HTR-8/SVneo (cell line): ENCODE data around the gene SIRT2.
A peak's percentile ranks its signal among the peaks of the same experiment; 100 is the strongest.

Experiments used
- DNase-seq: peaks from one replicate; pipeline ENCODE4 v3.0.0; 2011; ENCODE audit warnings: low spot score, mixed read lengths; ENCODE audit not compliant: insufficient read length
- FAIRE-seq: peaks from 2 replicates; lab custom pipeline; 2011; peaks lifted over from hg19 to GRCh38; lab: Jason Lieb, UNC

SIRT2 gene

DNA sequence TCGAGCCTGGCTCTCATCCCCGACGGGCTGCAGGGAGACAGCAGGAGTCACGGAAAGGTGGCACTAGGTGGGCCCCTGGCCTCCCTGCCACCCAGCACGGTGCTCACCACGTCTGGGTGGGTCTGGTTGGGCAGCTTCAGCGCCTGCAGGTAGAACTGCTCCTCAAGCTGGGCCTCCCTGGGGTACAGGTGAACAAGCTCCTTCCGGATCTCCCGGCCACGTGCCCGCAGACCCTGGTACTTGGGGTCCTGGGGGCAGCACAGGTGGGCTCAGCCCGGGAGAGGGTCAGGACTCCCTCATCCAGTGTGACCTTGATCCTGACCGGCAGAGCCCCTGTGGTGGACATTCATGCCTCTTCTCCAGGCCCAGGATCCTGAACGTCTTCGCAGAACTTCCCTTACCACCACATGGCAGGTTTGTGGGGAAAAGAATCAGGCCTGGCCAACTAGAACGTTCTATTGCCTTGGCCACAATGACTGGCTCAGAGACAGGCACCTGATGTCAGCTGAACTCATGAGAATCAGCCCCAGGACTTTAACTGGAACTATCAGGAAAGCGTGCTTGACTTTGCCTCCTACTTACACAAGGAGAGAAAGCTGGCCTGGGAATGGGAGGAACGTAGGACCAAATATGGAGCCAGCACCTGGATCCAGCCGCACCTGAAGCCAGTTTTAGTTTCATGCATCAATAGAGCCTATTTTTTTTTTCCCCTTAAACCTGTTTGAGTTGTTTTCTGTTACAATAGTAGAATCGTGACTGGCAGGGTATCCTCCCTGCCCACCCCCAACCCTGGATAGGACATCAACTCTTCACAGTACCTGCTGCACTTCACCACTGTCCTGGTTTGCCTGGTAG, 22.2 kb upstream of the SIRT2 start:
- no peak for DNase-seq

GRCh38 chr19:38920602-38921419, 21.4 kb upstream of the SIRT2 start:
- no peak for DNase-seq
- peak; percentile 86 for FAIRE-seq

More for the DNA sequence above, 22.2 kb upstream of the SIRT2 start:
- no peak for FAIRE-seq

GRCh38 chr19:38919837-38920601, 20.6 kb upstream of the SIRT2 start:
- FAIRE-seq (no peak), DNase-seq (no peak)

DNA sequence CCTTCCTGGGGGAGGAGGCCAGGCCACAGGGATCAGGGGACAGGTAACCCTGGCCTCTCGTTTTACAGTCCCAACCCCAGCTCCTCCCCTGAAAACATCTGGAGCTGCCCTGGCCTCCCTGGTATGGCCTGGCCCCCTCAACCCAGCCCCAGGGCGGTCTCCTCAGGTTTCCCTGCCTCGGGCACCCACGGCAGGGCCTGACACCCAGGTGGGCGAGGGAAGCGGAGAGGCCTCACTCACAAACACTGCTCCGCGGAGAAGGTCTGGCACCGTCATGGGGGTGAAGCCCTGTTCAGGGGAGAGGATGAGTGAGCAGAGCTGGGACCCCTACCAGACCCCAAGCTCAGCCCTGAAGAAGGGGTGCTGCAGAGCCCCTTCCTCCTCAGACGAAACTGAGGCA, 19.1 kb upstream of the SIRT2 start:
- FAIRE-seq = no peak

GRCh38 chr19:38917921-38918491, 18.6 kb upstream of the SIRT2 start:
- peak; percentile 25 for DNase-seq
- FAIRE-seq = no peak

More for the DNA sequence above, 19.1 kb upstream of the SIRT2 start:
- no peak for DNase-seq

DNA sequence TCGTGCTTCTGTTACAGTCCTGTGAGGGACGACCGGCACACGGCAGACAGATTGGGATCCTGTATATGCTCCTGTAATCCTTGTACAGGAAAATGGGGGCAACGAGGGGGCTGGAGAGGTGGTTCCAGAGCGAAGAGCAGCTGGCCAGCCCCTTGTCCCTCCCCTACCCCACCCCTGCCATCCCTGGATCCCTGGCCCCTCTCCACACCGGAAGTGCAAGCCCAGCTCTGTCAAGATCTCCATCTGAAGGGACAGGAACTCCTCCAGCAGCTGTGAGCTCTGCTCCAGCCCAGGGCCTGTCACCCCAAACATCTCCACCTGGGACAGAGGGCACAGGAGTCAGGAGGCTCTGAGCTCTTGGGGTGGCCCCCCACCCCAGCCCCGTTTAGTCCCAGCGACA, 18.1 kb upstream of the SIRT2 start:
- no peak for DNase-seq
- no peak for FAIRE-seq

DNA sequence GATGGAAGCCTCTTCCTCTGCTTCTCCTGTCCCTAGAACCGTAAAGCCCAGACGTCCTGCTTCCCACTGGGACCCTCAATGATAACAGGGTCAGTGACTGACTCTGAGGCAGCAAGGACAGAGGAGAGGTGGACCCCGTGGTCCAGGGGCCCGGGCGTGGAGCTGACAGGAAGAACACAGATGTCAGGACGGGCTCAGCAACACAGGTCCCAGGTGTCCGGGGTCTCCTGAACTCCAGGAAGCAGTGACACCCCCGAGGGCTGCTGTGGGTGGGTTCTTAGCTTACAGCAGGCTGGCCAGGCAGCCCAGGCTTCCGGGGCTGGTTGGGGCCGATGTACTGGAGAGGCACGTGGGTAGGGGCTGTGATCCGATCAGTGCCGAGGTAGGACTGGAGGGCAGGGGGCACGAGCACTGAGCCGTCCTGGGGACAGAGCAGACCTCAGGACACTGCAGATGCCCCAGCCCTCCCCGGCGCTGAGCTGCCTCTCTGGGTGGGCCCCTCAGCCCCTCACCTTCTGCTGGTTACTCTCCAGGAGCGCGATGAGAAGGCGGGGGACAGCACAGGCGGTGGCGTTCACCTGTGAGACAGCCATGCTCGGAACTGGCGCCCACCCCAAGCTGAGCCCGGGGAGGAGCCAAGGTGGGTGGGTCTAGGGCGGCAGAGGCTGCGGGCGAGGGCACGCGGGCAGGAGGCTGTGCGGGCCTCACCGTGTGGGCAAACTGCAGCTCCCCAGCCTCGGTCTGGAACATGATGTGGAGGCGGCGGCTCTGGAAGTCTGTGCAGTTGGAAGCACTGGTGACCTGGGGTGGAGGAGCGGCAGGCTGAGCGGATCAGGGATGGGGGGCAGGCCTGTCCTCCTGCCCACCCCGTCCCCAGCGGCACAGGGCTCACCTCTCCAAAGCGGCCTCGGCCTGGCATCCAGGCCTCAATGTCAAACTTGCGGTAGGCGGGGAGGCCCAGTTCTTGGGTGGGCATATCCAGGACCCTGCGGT, 16.2 kb upstream of the SIRT2 start:
- FAIRE-seq = no peak
- no peak for DNase-seq

- DNase-seq (no peak), FAIRE-seq (no peak)
Measured at GRCh38 chr19:38913958-38914357, 14.5 kb upstream of the SIRT2 start.

- FAIRE-seq = no peak
- DNase-seq = no peak
Measured at GRCh38 chr19:38912600-38913514, 13.4 kb upstream of the SIRT2 start.

DNA sequence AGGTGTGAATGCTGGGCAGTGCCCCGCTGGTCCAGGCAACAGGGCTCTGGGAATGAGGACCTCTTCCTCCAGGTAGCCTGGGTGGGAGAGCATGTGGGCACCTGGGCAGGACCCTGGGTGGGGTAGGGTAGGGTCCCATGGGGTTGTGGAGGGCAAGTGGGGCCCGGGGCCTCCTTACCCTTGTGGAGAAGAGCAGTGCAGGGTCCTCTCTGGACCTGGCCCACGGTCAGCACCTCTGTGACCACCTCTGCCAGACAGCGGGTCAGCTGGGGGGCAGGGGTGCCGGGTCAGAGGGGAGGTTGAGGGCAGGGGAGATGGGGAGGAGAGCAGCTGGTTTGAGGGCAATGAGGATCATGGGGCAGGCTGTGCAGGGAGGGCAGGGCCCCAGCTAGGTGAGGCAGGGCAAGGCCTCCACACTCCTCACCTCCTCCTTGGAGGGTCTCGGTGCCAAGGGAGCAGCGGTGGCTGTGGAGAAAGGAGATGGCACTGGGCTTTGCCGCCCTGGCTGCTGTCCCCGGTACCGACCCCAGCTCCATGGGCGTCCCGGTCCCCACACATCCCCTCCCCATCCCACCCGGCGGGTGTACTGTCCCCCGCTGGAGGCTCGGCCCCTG, 12.1 kb upstream of the SIRT2 start:
- FAIRE-seq (no peak), DNase-seq (no peak)

DNA sequence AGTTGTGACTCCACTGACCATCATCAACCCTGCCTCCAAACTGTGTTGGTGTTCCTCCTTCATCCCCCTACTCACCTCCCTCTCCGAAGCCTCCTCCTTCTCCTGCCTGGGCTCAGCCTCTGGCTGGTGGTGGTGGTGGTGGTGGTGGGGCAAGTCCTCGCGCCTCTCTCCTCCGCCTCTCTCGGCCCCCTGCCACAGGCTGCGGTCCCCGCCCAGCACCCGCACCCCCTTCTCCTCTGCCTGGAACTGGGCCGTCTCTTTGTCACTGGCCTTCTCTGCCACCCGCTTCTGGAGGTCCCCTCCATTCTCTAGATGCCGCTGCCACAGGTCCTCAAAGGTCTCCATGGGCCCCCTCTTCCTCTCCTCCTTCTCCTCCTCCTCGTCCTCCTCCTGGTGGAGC, 11.1 kb upstream of the SIRT2 start:
- no peak for DNase-seq
- FAIRE-seq = no peak

DNA sequence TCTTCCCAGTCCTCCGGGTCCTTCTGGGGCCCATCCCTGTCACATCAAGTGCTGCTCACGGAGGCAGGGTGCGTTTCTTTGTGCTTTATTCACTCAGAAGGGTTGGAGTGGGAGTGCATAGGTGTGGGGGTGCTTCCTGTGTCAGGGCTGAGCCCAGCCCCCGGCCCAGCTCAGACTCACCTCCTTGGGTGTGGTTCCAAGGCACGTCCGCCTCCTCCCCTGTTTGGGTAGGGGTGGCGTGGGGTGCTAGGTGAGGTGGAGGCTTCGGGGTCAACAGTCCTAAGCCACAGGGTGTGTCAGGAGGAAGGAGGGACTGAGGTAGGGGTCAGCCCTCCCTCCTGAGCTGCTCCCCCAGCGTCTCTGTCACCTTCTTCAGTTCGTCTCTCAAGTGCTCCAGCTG, 9.5 kb upstream of the SIRT2 start:
- FAIRE-seq (no peak), DNase-seq (no peak)

DNA sequence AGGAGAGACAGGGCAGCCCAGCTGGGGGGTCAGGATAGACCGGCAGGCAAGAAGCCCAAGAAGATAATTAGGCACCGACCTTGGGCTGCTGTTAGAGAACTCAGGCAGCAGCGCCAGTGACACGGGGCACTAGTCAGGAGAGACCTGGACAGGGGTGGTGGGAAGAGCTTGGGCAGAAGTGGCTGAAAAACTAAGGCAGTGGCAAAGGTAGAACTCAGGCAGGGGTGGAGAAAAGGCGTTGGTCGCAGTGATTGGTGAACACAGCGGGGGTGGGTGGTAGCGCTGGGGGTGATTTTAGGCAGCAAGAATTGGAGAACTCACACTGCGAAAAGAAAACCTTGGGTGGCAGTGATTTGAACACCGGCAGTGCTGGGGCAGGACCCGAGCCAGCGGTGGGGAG, 8.3 kb upstream of the SIRT2 start:
- FAIRE-seq (no peak), DNase-seq (no peak)

DNA sequence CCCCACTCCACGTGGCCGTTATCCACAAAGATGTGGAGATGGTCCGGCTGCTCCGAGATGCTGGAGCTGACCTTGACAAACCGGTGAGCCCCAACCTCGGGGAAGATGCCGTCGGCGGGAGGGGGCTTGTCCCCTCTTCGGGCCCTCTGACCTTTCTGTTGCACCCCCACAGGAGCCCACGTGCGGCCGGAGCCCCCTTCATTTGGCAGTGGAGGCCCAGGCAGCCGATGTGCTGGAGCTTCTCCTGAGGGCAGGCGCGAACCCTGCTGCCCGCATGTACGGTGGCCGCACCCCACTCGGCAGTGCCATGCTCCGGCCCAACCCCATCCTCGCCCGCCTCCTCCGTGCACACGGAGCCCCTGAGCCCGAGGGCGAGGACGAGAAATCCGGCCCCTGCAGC, 7.8 kb upstream of the SIRT2 start:
- FAIRE-seq = no peak
- no peak for DNase-seq

GRCh38 chr19:38905620-38906019, 6.2 kb upstream of the SIRT2 start:
- DNase-seq (no peak), FAIRE-seq (no peak)

DNA sequence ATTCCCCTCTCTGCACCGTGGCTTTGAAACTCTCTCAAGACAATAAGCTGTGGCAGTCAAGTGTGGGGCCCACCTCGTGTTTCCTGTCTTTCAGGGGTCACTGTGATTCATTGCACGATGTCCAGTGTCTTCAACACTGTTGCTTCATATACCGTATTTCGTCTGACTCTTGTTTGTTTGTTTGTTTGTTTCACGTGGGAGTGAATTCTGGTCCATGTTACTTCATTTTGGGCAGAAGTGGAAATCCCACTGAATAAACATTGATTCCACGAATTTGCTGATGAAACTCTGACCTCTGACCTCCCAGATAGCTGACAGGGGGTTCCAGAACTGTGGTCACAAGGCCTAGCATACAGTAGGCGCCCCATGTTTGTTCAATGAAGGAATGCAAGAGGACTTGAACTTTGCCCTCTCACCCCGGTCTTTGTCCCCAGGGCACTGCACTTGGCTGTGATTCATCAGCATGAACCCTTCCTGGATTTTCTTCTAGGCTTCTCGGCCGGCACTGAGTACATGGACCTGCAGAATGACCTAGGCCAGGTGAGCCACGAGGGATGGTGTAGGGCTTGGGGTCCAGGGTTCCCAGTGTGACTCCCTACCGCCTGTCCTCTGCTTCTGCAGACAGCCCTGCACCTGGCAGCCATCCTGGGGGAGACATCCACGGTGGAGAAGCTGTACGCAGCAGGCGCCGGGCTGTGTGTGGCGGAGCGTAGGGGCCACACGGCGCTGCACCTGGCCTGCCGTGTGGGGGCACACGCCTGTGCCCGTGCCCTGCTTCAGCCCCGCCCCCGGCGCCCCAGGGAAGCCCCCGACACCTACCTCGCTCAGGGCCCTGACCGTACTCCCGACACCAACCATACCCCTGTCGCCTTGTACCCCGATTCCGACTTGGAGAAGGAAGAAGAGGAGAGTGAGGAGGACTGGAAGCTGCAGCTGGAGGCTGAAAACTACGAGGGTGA, 5.4 kb upstream of the SIRT2 start:
- DNase-seq (no peak), FAIRE-seq (no peak)

GRCh38 chr19:38901683-38902082, 2.3 kb upstream of the SIRT2 start:
- no peak for FAIRE-seq
- no peak for DNase-seq
